Fibroblast of lung (primary cell): ENCODE results near the gene CTDSPL. TPM values are rescaled to one million over a fixed set of nuclear protein-coding genes. Genes with fewer than 3 reads are reported as not detected.
A peak's percentile ranks its signal among the peaks of the same experiment; 100 is the strongest.

ENCODE experiments used
- DNase-seq, 2 donors: peaks; one replicate each; pipeline versions ENCODE4 v3.0.0 to v3.0.0-alpha.2; 2010; ENCODE audit warnings: low read depth in 2 of 2
- H2AFZ ChIP-seq: 2 replicates; pipeline ENCODE4 v1.5.1; 2012; ENCODE audit warnings: low read length, control low read depth, inconsistent platforms
- H3K27ac ChIP-seq: 2 replicates; pipeline ENCODE4 v1.5.1; 2011; ENCODE audit warnings: low read length, control low read depth; ENCODE audit not compliant: insufficient read depth
- H3K27me3 ChIP-seq: 2 replicates; pipeline ENCODE4 v1.5.1; 2011; ENCODE audit warnings: mild to moderate bottlenecking, low read length; ENCODE audit not compliant: control insufficient read depth, insufficient read depth
- H3K36me3 ChIP-seq: 2 replicates; pipeline ENCODE4 v1.5.1; 2011; ENCODE audit warnings: low read length; ENCODE audit not compliant: control insufficient read depth, insufficient read depth
- H3K4me1 ChIP-seq: 2 replicates; pipeline ENCODE4 v1.5.1; 2011; ENCODE audit warnings: low read length; ENCODE audit not compliant: control insufficient read depth, insufficient read depth; ENCODE audit errors: extremely low read depth
- H3K4me2 ChIP-seq: 2 replicates; pipeline ENCODE4 v1.5.1; 2011; ENCODE audit warnings: low read length, control low read depth; ENCODE audit not compliant: insufficient read depth; ENCODE audit errors: extremely low read depth
- H3K4me3 ChIP-seq, 4 experiments: fragments of 200-600 bp in 1 of 4; sonication (generic) in 1 of 4; replicated peaks in 1 of 4; 2 replicates each; pipeline ENCODE4 v1.5.1; 2011 to 2016; ENCODE audit warnings: low read length in 4 of 4, low read depth in 3 of 4, mild to moderate bottlenecking in 3 of 4, control low read depth in 2 of 4, inconsistent platforms in 1 of 4, mixed read lengths in 1 of 4; ENCODE audit not compliant: insufficient read depth in 1 of 4; ENCODE audit errors: control extremely low read depth in 1 of 4
- H3K79me2 ChIP-seq: 2 replicates; pipeline ENCODE4 v1.5.1; 2012; ENCODE audit warnings: mild to moderate bottlenecking, low read length, inconsistent platforms; ENCODE audit not compliant: control insufficient read depth, insufficient read depth
- H3K9ac ChIP-seq: 2 replicates; pipeline ENCODE4 v1.5.1; 2011; ENCODE audit warnings: mild to moderate bottlenecking, low read length, control low read depth; ENCODE audit not compliant: insufficient read depth
- H3K9me3 ChIP-seq: 2 replicates; pipeline ENCODE4 v1.5.1; 2012; ENCODE audit warnings: low read depth, low read length; ENCODE audit not compliant: control insufficient read depth, insufficient read depth
- H4K20me1 ChIP-seq: 2 replicates; pipeline ENCODE4 v1.5.1; 2011; ENCODE audit warnings: low read length; ENCODE audit not compliant: control insufficient read depth, insufficient read depth; ENCODE audit errors: extremely low read depth
- EZH2 ChIP-seq: IDR thresholded peaks from 2 replicates; pipeline ENCODE4 v1.5.1; 2012; ENCODE audit warnings: low read length, control low read depth, mild to moderate bottlenecking; ENCODE audit errors: missing control alignments
- polyA plus RNA-seq, 2 donors: library from polyadenylated mRNA; depleted of rRNA in 1 of 2; stranded (reverse) in 1 of 2; unstranded in 1 of 2; fragments of >200 nt; gene quantifications; 2 replicates each; pipeline ENCODE4 v1.2.1, GENCODE V29; 2011 to 2012; ENCODE audit warnings: missing spikeins in 1 of 2
- total RNA-seq: library from RNA; depleted of rRNA; stranded (reverse); fragments of >200 nt; gene quantifications from 2 replicates; pipeline ENCODE4 v1.2.1, GENCODE V29; 2014
- TF ChIP-seq, protein P1 (sequence below), 2 donors: IDR thresholded peaks in 1 of 2; conservative IDR thresholded peaks in 1 of 2; 1 replicate in 1 of 2; 2 replicates in 1 of 2; pipeline ENCODE4 v1.5.1; 2011 to 2012; ENCODE audit warnings: low read length in 2 of 2, control low read depth in 1 of 2, inconsistent platforms in 1 of 2, low read depth in 1 of 2, mild to moderate bottlenecking in 1 of 2

The CTDSPL gene
- total and polyA plus RNA-seq, 2 donors (not counting 1 experiment from before 2014, with no cell fraction given), result 34.0 to 51.5 TPM

DNA sequence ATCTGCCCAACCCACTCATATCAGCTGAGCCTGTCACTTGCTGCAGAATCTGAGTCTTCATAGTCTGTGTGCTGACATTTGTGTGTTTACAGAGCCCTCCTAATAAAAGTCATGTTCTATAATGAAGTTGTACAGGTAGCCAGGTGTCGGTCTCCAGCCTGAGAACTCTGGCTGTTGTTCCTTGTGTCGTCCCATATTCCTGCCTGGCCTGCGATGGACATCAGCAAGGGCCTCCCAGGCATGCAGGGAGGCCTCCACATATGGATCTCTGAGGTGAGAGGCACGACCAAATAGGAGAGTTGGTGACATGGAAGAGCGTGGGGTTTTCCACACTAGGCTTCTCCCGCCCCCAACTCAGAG, 131.8 kb downstream of the CTDSPL start:
- no peak for DNase-seq
- Histone ChIP-seq H3K4me3 (peak overlapping the region in 2 of 4 experiments; percentile 77 to 83), H3K36me3 (no peaks in the 10 kb centered on the region), H3K9ac (no peak overlapping the region), H3K4me2 (no peak overlapping the region), H3K79me2 (no peaks in the 10 kb centered on the region), H3K9me3 (no peaks in the 10 kb centered on the region), H3K4me1 (peaks cover 6% of the 10 kb centered on the region), H3K27me3 (no peaks in the 10 kb centered on the region), H2AFZ (peak overlapping the region; percentile 85), H4K20me1 (no peaks in the 10 kb centered on the region), H3K27ac (no peak overlapping the region)
- TF ChIP-seq EZH2, result no peak

DNA sequence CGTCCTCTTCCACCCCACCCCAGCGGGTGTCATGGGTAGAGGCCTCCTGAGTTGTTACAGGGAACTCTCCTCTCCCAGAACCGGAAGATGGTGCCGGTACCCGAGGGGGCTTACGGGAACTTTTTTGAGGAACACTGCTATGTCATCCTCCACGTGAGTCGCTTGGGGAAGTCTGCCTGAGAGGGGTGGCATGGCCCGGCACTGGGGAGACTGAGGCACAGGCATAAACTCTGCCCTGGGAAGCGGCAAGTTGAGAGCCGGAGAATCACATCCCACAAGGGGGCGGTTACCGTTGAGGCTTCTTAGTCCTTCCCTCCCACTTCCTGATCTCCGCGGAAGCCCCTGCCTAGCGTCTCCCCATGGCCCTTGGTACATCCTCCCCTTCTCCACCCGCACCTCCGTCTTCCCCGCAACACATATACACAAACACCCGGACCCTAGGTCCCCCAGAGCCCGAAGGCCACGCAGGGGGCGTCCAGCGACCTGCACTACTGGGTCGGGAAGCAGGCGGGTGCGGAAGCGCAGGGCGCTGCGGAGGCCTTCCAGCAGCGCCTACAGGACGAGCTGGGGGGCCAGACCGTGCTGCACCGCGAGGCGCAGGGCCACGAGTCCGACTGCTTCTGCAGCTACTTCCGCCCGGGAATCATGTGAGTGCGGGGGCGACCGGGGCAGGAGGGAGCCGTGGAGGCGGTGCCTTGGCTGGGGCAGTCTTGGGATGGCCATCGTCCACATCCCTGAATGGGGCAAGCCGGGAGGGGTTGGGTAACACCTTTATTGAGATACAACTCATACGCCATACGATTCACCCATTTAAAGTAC, 132.3 kb downstream of the CTDSPL start:
- no peaks in the 10 kb centered on the region for H4K20me1 ChIP-seq
- peaks cover 9% of the 10 kb centered on the region for H3K4me1 ChIP-seq
- no peaks in the 10 kb centered on the region for H3K9me3 ChIP-seq
- H3K36me3 ChIP-seq, result no peaks in the 10 kb centered on the region
- DNase-seq, result peak; percentile 79 to 83
- peak overlapping the region; percentile 62 for H3K9ac ChIP-seq
- H3K4me2 ChIP-seq, result peak overlapping the region; percentile 88
- H3K27ac ChIP-seq, result peak overlapping the region; percentile 59
- no peaks in the 10 kb centered on the region for H3K79me2 ChIP-seq
- no peak for TF ChIP-seq EZH2
- TF ChIP-seq, protein P1, sequence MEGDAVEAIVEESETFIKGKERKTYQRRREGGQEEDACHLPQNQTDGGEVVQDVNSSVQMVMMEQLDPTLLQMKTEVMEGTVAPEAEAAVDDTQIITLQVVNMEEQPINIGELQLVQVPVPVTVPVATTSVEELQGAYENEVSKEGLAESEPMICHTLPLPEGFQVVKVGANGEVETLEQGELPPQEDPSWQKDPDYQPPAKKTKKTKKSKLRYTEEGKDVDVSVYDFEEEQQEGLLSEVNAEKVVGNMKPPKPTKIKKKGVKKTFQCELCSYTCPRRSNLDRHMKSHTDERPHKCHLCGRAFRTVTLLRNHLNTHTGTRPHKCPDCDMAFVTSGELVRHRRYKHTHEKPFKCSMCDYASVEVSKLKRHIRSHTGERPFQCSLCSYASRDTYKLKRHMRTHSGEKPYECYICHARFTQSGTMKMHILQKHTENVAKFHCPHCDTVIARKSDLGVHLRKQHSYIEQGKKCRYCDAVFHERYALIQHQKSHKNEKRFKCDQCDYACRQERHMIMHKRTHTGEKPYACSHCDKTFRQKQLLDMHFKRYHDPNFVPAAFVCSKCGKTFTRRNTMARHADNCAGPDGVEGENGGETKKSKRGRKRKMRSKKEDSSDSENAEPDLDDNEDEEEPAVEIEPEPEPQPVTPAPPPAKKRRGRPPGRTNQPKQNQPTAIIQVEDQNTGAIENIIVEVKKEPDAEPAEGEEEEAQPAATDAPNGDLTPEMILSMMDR (conservative IDR thresholded peaks at IDR 0.05 in 1 of 2, IDR thresholded peaks at IDR 0.05 in 1 of 2; ENCODE audit: low read depth in 1 of 2, low read length in 2 of 2), result peak in 1 of 2 donors; percentile 3
- no peaks in the 10 kb centered on the region for H3K27me3 ChIP-seq
- peak overlapping the region; percentile 85 for H2AFZ ChIP-seq
- peak overlapping the region; percentile 23 to 83 (median 59) for H3K4me3 ChIP-seq

DNA sequence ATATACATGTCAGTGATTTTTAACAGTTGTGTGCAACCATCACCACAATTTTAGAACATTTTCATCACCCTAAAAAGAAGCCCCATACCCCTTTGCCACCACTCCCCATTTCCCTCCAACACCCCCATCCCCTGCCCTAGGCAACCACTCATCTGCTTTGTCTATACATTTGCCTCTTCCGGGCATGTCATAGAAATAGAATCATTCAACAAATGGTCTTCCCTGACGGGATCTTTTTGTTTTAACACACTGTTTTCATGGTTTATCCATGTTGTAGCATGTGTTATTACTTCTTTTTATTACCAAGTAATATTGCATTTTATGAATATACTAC, 132.9 kb downstream of the CTDSPL start:
- DNase-seq, result no peak
- no peak overlapping the region for H3K9ac ChIP-seq

More for the DNA sequence above, 132.9 kb downstream of the CTDSPL start:
- Histone ChIP-seq H3K27me3 (no peaks in the 10 kb centered on the region), H3K79me2 (no peaks in the 10 kb centered on the region), H3K9me3 (no peaks in the 10 kb centered on the region), H3K4me2 (peak overlapping the region; percentile 88), H3K4me3 (peak overlapping the region; percentile 23 to 83 (median 59)), H3K36me3 (peaks cover 2% of the 10 kb centered on the region), H3K27ac (peak overlapping the region; percentile 59), H3K4me1 (peaks cover 9% of the 10 kb centered on the region), H4K20me1 (no peaks in the 10 kb centered on the region), H2AFZ (peak overlapping the region; percentile 85)
- TF ChIP-seq, protein P1 (conservative IDR thresholded peaks at IDR 0.05 in 1 of 2, IDR thresholded peaks at IDR 0.05 in 1 of 2; ENCODE audit: low read depth in 1 of 2, low read length in 2 of 2), result no peak
- no peak for TF ChIP-seq EZH2
